Activated gamma-delta T cell treated with anti-CD3 and anti-CD28 coated beads, Interleukin-2, amount 50 U/mL, for 16 hours (primary cell): ENCODE measurements around the gene DPF3.

Source experiments
- DNase-seq: peaks from one replicate; pipeline ENCODE4 v3.0.0-alpha.2; 2020; ENCODE audit warnings: low read depth

Gene DPF3

DNA sequence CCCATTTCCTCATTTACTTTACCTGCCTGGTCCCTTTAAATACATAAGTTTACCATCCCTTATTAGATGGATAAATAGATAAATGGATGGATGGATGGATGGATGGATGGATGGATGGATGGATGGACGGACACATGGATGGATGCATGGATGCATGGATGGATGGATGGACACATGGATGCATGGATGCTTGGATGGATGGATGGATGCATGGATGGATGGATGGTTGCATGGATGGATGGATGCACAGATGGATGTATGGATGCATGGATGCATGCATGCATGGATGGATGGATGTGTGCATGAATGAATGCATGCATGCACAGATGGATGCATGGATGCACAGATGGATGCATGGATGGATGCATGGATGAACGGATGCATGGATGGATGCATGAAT is 93.6 kb downstream of the DPF3 start:
- no peak for DNase-seq

DNA sequence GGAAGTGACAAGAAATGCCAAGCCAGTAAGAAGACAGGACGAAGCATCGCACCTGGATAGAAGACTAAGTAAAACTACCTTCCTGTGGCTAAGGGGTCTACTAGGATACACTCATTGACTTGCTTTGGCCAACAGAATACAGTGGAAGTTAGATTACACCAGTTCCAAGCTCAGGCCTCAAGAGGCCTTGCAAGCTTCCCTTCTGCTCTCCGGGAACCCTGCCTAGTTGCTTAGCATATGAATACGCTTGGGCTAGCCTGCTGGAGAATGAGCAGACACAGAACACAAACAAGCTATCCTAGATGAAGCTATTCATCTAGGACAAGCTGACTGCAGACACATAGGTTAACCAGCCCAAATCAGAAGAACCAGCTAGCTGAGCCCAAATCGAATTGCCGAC is 97.0 kb downstream of the DPF3 start:
- no peak for DNase-seq

DNA sequence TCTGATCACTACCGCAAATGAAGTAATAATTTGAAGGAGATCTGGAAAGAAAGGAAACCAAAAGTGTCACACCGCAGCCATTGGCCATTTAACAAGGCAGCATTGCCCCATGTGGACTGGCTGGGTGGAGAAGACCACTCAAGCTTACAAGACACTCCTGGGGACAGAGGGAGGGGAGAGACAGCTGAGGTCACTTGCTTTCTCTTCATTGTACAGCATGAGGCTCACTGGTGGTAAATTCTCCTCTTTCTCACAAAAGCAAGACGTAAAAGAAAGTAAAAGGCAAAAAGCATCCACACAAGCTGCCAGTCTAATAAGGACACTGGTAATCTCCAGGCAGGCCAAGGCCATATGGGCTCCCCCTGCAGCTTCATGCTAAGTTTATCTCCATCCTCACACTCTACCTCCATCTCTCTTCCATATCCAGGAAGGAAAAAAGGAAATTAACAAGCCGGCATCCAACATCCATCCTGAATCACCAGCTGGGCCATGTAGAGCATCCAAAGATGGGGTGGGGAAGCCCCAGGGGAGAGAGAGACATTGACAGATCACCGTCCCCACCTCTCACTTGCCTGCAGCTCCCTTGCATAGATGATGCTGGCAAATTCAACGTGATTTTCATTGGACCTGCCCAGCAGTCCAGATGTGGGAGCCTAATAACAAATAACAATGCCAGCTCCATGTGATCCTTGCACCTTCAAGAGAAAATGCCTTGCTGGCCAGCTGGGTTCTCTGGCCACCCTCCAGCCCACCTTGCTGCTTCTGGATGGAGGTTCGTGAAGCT is 100.6 kb downstream of the DPF3 start:
- no peak for DNase-seq

DNA sequence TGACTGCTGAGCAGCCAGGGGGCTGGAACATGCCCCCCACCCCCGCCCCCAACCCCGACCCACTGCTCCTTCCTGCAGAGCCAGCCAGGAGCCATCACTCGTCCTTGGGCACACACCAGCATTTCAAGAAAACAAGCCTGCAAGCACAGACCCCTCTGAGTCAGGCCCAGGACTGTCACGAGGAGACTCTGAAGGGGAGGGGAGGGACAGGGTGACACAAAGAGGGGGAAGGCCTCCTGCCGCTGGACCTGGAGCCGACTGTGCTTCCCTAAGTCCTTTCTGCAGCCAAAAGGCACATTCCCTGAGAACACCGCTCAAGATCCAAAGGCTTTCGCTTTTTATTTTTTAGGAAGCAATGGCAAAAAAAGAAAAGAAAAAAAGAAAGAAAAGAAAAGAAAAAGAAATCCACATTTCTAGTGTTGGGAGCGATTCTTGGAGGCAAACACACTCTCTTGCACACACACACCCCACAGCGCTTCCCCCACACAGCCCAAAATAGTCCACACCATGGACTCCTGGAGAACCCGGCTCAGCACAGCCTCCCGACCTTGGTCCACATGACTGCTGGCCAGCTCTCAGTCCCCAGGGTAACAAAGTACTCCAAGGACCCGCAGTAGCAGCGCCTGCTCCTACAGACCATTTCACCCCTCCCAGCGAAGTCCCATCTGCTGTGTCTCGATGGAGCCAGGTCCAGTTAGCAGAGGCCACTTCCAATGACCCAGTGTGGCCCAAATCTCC is 101.7 kb downstream of the DPF3 start:
- no peak for DNase-seq

DNA sequence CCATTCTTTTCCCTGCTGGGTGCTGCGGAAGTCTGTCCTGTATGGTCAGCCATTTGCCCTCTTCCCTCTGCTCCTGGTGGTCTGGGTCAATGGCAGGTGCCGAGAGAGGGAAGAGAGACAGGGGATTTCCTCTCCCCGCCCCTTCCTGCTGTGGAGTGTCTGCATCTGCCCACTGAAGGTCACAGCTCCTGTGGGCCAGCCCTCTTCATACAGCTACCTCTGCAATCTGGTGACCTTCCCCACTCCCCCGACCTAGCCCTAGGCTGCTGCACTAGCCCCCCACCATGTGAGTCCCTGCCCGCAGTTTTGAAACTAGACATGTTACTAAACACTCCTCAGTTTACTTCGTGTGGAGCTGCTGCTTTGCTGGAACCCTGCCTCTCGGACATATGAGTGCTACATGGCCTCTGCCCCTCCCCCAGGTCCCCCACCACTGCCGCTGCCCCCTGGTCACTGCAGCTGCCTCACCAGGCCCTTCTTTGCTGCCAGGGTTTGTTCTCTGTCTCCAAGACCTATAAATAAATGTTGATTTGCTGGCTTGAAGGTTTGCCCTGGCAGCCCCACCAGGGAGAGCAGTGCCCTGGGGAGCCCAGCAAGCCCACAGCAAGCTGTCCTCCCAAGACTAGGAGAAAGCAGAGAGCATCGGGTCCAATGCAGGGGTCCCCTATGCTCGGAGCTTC is 102.9 kb downstream of the DPF3 start:
- no peak for DNase-seq

DNA sequence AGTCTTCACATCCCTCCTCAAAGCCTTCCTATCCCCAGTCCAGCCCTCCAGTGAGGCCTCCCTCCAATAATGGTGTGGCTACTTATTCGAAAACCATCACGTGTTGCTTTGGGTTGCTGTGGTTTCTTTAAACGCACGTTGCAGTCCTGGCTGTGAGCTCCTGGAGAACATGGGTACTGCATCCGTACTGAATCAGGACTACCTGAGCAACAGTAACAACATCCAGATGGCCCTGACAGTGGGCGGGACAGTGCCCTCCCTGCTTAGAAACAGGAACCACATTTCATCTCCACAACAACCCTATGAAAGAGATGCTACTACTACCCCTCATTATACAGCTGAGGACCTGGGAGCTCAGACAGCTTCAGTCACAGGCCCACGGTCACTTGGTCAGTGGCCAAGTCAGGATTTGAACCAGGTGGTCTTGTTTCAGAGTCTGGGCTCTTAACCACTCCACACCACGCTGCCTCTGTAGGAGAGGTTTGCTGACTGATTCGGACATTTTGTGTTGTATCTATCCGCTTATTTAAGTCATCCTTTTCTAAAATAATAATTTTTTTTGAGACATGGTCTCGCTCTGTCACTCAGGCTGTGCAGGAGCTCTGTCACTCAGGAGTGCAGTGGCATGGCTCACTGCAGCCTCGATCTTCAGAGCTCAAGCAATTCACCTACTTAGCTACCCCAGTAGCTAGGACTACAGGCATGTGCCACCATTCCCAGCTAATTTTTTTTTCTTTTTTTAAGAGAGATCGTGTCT is 104.8 kb downstream of the DPF3 start:
- no peak for DNase-seq

DNA sequence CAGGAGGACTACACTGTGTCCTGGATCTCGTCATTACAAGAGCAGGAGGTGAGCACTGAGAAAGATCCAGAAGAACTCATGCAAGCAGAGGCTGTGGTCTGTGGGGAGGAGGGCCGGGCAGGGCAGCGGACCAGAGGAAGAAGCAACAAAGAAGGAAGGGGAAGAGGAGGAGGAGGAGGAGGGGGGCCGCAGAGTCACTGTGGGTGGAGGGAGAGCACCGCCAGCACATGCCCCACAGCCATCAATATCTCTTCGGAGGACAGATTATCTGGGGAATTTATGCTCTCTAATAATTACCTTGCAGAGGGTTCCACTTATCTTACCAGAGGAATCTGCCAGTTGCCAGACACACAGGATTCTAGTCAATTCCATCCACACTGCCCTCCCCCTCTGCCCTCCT is 105.6 kb downstream of the DPF3 start:
- no peak for DNase-seq

DNA sequence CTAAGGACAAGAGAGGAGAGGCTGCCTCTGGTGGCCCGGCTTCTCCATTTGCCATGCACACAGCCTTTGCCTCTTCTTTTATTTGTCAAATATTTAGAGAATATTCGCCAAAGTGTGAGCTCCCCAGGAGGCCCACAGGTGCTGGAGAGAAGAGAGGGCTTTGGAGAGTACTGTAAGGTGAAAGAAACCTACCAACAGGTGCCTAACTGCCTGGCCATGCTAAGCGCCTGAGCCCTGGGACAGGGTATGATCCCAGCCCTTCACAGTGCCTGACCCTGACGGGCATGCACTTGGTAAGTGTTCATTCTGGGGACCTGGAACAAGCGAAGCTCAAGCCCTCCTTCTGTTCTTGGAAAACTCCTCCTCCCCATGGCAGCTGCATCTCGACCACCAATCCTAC is 106.1 kb downstream of the DPF3 start:
- no peak for DNase-seq

DNA sequence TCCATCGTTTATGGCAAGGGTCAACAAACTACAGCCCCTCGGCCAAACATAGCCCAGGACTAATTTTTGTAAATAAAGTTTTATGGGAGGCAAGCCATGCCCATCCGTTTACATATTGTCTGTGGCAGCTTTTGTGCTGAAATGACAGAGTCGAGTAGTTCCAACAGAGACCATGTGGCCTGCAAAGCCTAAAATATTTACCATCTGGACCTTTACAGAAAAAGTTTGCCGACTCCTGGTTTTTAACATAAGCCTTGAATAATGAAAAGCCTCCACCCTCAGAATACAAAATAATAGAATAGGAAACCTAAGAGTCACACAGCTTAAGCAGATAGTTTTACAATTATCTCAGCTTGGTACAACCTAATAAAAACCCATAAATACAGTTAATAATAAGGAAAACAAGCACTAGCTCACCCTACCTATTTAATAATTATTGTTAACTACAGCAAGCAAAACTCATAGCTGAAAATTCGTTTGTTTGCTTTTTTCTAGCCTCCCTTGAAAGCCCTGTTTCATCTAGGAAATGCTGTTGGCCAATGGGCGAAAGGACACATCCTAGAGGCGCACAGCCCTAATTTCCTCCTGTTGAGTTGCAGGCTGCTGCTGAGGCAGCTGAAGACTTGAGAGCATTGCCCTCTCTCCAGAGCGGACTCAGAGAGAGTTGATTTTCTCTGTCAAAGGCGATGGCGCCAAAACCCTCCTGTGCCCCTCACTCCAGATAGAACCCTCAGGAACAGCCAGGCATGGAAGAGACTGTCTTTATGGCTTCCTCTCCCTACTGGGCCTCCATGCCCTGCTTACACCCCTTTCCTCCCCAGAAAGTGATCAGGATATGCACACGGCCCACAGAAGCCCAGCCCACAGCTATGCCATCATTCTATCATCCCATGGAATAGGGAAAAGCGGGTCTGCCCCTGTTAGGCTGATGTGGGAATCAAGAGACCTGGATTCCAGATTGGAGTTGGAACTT is 107.2 kb downstream of the DPF3 start:
- DNase-seq = no peak

DNA sequence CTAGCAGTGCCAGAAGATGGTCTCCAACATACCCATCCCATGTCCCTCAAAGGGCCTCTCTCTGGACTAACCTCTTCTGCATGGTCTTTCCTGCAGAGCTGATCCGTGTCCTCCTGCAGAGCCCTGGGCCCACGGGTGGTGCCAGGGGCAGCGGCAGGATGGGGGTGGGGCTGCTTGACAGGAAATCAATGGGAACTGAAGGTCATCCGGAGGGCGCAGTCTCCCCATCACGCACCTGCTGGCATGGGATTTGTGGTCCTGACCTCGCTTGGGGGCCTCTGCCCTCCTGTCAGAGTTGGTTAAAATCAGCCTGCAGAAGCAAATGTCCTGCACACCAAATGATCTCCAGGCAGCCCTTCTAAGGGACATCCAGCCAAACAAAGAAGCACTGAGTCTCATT is 110.2 kb downstream of the DPF3 start:
- no peak for DNase-seq

DNA sequence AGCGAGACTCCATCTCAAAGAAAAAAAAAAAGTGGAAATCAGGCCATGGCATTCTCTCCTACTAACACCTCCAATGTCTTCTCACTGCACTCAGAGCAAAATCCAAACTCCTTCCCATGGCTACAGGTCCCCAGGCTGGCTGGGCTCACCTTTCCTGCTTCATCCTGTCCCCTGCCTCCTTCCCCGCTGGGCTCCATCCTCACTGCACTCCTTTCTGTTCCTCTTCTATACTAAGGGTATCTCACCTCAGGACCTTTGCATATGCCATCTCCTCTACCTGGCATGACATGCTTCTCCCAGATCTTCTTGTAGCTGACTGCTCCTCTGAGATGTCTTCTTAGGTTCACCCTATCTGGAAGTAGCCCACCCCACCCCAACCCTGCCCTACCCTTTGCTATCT is 111.1 kb downstream of the DPF3 start:
- DNase-seq = no peak

DNA sequence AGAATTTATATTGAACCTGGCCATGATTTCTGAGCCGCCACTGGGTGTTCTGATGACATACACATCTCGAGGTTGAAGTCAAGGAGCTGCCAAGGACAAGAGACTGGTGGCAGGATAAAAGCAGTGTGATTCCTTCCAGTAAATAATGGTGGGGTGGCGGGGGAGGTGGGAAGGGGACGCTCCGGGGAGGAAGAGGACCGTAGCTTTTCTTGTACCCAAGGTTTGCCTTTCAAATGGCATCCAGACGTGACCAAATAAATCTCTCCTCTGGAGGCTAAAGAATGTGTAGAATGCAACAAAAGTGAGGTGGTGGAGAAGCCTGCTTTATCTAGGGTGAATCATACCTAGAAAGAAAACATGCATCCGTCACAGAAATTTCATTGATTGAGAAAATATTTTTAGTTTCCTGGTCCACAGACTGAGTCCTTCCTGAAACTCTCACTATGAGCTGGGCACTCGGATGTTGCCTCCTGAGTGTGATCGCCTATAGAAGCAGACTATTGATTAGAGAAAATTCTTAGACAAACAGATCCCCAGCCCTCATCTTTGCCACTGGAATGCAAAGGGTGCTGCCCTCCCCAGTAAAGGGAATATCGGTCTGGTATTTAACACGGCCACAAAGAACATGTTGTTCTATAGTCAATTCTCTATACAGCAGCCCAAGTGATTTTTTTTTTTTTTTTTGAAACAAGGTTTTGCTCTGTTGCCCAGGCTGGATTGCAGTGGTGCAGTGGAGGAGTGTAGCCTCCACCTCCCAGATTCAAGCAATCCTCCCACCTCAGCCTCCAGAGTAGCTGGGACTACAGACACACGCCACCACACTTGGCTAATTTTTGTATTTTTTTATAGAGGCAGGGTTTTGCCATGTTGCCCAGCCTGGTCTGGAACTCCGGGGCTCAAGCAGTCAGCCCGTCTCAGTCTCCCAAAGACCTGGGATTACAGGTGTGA is 112.1 kb downstream of the DPF3 start:
- DNase-seq = no peak

DNA sequence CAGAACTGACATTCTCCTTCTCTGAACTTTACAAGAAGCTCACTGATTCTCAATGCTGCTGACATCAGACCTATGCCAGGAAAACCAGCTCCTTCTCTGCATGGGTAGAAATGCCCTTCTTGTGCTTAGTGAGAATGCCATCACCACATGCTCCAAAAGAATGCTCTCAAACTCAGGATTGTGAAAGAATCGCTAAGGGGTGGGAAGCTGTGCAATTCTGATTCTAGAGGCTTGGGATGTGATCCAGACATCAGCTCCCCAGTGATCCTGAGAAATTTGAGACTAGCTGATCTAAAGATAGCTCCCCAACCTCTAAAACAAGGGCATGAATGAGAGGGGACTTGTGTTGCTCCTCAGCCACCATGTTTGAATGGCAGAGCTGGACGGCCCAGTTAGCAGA is 113.2 kb downstream of the DPF3 start:
- no peak for DNase-seq

DNA sequence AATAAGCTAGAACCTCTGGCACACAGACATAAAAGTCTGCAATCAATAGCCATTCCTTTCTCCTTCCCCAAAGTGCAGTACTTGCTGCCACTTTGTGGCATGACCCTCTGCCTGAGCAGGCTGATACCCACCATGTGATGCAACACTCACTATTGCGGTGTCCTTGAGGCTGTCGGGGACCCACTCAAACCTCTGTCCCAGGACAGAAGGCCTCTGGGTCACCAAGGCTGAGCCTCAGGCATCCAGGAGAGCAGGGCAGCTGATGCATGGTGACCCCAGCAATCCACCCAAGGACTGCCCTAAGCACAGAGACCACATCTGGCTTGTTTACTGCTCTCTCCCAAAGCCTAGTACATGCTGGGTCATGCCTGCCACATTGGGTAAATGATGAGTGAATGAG is 114.2 kb downstream of the DPF3 start:
- DNase-seq = no peak

DNA sequence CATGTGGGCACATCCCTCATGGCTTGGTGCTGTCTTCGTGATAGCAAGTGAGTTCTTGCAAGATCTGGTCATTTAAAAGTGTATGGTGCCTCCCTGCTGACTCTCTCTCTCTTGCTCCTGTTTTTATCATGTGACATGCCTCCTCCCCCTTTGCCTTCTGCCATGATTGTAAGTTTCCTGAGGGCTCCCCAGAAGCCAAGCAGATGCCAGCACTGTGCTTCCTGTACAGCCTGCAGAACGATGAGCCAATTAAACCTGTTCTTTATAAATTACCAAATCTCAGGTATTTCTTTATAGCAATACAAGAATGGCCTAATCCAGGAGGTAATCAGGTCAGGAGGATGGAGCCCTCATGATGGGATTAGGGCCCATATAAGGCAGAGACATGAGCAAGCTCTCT is 116.3 kb downstream of the DPF3 start:
- DNase-seq = no peak

DNA sequence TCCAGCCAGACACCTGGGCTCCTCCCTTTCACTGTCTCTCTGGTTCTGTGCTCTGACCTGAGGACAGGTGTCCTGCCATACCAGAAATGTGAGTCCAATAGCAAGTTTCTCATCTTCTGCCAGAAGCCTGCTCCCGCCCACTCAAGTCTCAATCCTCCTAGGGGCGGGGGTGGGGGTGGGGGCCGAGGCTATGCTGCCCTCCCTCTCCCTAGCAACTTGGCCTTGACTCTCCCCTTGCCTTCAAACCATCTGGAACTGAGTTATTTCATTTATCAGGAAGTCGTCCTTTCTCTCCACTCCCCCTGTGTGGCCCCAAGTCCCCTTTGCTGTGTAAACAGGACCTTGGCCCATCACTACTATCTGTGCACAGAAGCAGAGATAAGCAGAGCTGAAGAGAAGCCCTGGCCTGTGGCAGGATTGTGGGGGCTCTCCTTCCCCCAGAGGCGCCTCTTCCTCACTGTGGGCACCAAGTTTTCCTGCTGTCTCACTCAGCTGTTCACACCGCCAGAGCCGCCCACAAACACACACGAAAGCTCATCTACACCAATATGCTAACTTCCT is 117.1 kb downstream of the DPF3 start:
- DNase-seq = no peak

DNA sequence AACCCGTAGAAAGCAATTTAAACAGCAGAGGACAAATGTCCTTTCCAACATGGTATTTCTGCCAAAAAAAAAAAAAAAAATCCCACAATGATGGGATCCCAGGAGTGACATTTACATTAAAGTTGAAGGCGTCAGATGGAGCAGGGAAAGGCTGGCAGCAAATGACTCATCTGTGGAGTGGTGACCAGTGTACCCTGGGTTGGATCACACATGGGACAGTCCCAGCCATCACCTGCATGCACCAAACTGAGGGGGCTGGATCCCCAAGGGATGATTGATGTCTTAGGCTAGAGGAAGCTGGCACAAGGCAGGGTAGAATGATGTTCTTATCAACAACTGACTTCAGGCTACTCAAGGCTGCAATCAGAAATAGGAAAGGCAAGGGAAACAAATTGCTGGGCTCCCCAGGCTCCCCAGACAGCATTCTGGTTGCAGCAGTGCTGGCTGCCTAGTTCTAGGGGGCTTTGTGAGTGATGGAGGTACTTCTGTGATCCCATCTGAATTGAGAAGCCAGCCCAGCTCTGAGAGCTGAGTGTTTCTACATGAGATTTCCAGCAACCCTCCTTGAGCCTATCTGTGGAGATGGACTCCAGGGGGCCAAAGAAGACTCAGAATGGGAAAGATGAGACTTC is 117.9 kb downstream of the DPF3 start:
- no peak for DNase-seq

DNA sequence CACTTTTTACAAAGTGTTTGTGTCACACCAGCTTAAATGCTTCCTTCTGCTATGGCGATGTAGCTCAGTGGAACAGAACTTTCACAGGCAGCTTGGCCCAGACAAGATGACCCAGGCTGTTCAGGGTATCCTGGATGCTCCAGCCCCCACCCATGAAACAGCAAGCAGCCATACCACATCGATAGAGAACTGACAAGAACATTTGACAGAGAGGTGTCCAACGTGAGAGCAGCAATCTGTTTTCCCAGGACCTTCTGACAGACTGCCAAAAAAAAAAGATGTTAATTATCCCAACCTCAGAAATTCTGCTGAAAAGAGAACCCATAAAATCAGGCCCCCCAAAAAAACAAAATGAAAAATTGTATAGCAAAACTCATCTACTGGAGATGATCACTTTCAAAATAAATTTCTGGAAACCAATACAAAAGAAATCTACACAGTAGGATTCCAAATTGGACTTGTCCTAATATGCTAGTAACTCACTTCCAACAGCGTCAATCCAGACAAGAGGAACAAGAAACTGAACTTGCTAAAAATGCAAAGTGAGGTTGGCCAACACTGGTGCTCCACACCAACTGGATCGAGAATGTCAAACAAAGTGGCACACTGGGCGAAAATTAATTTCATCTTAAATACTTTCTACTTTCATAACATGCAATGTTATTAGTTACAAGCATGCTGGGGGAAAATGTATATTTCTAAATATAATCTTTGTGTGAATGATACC is 118.8 kb downstream of the DPF3 start:
- DNase-seq = no peak

DNA sequence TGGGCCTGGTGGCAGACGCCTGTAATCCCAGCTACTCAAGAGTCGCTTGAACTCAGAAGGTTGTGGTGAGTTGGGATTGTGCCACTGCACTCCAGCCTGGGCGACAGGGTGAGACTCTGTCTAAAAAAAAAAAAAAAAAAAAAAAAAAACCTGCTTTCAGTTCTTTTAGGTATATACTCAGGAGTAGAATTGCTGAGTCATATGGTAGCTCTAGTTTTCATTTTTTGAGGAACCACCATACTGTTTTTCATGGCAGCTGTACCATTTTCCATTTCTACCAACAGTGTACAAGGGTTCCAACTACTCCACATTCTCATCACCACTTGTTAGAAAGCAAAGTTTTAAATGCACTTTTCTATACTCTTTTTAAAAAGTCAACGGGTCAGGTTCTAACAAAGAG is 119.8 kb downstream of the DPF3 start:
- DNase-seq = no peak
